Gastrocnemius medialis (tissue), 4 donors: ENCODE results near the gene TMEM175. TPM values are rescaled to one million over a fixed set of nuclear protein-coding genes. Genes with fewer than 3 reads are reported as not detected.

Experiments used
- ATAC-seq, 2 donors: fragments of 150-250 bp; one replicate each; pipeline ENCODE4 v1.9.1; 2016
- DNase-seq, 2 donors: peaks; one replicate each; pipeline ENCODE4 v3.0.0-alpha.2; 2019
- H3K27ac ChIP-seq, 4 donors: fragments of 200-600 bp; sonication (generic); 1 replicate in 1 of 4; 2 replicates in 3 of 4; pipeline ENCODE4 v1.5.1; 2016 to 2018; ENCODE audit warnings: mild to moderate bottlenecking in 2 of 4, moderate library complexity in 1 of 4
- H3K27me3 ChIP-seq, 3 donors: fragments of 200-600 bp; sonication (generic) in 2 of 3; 1 replicate in 1 of 3; 2 replicates in 2 of 3; pipeline versions ENCODE4 v1.5.1 to v1.6.0; 2016 to 2019; ENCODE audit warnings: mild to moderate bottlenecking in 1 of 3, moderate library complexity in 1 of 3
- H3K36me3 ChIP-seq, 2 donors: fragments of 200-600 bp; sonication (generic) in 1 of 2; one replicate each; pipeline ENCODE4 v1.5.1; 2017 to 2018
- H3K4me1 ChIP-seq, 2 donors: fragments of 200-600 bp; sonication (generic) in 1 of 2; one replicate each; pipeline ENCODE4 v1.5.1; 2016 to 2017; ENCODE audit warnings: mild to moderate bottlenecking in 2 of 2
- H3K4me3 ChIP-seq, 4 donors: fragments of 200-600 bp; sonication (generic) in 3 of 4; 1 replicate in 1 of 4; 2 replicates in 3 of 4; pipeline ENCODE4 v1.5.1; 2016 to 2019; ENCODE audit warnings: mild to moderate bottlenecking in 2 of 4
- H3K9me3 ChIP-seq, 3 donors: fragments of 200-600 bp; sonication (generic) in 2 of 3; 1 replicate in 1 of 3; 2 replicates in 2 of 3; pipeline ENCODE4 v1.5.1; 2016 to 2019
- CTCF ChIP-seq, 5 experiments: fragments of 450-650 bp in 3 of 5; fragments of 200-600 bp in 2 of 5; sonication (generic) in 2 of 5; IDR thresholded peaks in 4 of 5; conservative IDR thresholded peaks in 1 of 5; 1 replicate in 4 of 5; 2 replicates in 1 of 5; pipeline ENCODE4 v1.5.1; 2016 to 2019; ENCODE audit warnings: antibody characterized with exemption in 5 of 5, mild to moderate bottlenecking in 3 of 5, moderate library complexity in 3 of 5
- POLR2A ChIP-seq, 2 donors: fragments of 450-650 bp; IDR thresholded peaks; one replicate each; pipeline ENCODE4 v1.6.1; 2017; ENCODE audit warnings: antibody characterized with exemption in 2 of 2, mild to moderate bottlenecking in 2 of 2, moderate library complexity in 2 of 2
- in situ Hi-C, 4 donors: fragments of 200-750 bp; cut with MboI; loops; one replicate each; pipeline versions ENCODE4 v1.15.0 to v1.8.0; 2017; ENCODE audit warnings: low sequenced_read_pairs in 4 of 4
- intact Hi-C: fragments of 100-400 bp; cut with DNase I; formaldehyde crosslinking; loops from one replicate; pipeline ENCODE4 v1.15.1; 2023; ENCODE audit warnings: low total_unique reads
- total RNA-seq, 4 donors: library from RNA; depleted of rRNA; stranded (reverse); fragments of >200 nt; gene quantifications; one replicate each; pipeline versions ENCODE4 v1.1.0 to v1.2.3, GENCODE V29; 2016

TMEM175 gene
- total RNA-seq, 4 donors from 2014 or later, result 15.3 to 29.6 (median 20.8) TPM

GRCh38 chr4:965048-965765 is 32.9 kb downstream of the TMEM175 start:
- H3K4me1 ChIP-seq, result no peaks in the 10 kb centered on the region
- H3K36me3 ChIP-seq, result peaks cover 0 to 7% of the 10 kb centered on the region in 2 donors
- no peak for ATAC-seq
- no peak for DNase-seq
- H3K4me3 ChIP-seq, result no peak overlapping the region
- intact Hi-C loops (no loop called here), in situ Hi-C loops (no loop called here)
- no peaks in the 10 kb centered on the region for H3K9me3 ChIP-seq
- no peak for TF ChIP-seq CTCF (IDR thresholded peaks at IDR 0.05 in 4 of 5, conservative IDR thresholded peaks at IDR 0.05 in 1 of 5)
- TF ChIP-seq POLR2A (IDR thresholded peaks at IDR 0.05), result no peak
- no peaks in the 10 kb centered on the region for H3K27me3 ChIP-seq
- no peak overlapping the region for H3K27ac ChIP-seq

- Histone ChIP-seq H3K27me3 (no peaks in the 10 kb centered on the region), H3K4me1 (no peaks in the 10 kb centered on the region), H3K36me3 (peaks cover 0 to 7% of the 10 kb centered on the region in 2 donors), H3K27ac (no peak overlapping the region), H3K4me3 (no peak overlapping the region), H3K9me3 (no peaks in the 10 kb centered on the region)
- TF ChIP-seq CTCF (IDR thresholded peaks at IDR 0.05 in 4 of 5, conservative IDR thresholded peaks at IDR 0.05 in 1 of 5), result no peak
- TF ChIP-seq POLR2A (IDR thresholded peaks at IDR 0.05), result no peak
- in situ Hi-C loops, result no loop called here
- ATAC-seq (no peak), DNase-seq (no peak)
- intact Hi-C loops, result no loop called here
Observed at GRCh38 chr4:965766-966134, 33.5 kb downstream of the TMEM175 start.

- Histone ChIP-seq H3K27me3 (no peaks in the 10 kb centered on the region), H3K9me3 (no peaks in the 10 kb centered on the region), H3K4me3 (no peak overlapping the region), H3K27ac (no peak overlapping the region), H3K36me3 (peaks cover 0 to 5% of the 10 kb centered on the region in 2 donors), H3K4me1 (peaks cover 2 to 4% of the 10 kb centered on the region in 2 donors)
- TF ChIP-seq CTCF (IDR thresholded peaks at IDR 0.05 in 4 of 5, conservative IDR thresholded peaks at IDR 0.05 in 1 of 5) (no peak), POLR2A (IDR thresholded peaks at IDR 0.05) (no peak)
- no peak for ATAC-seq
- in situ Hi-C loops, result no loop called here
- no peak for DNase-seq
- intact Hi-C loops, result no loop called here
Observed at GRCh38 chr4:966266-967112, 34.2 kb downstream of the TMEM175 start.

- Histone ChIP-seq H3K27me3 (no peaks in the 10 kb centered on the region), H3K9me3 (no peaks in the 10 kb centered on the region), H3K4me1 (peaks cover 11 to 13% of the 10 kb centered on the region in 2 donors), H3K27ac (no peak overlapping the region), H3K36me3 (no peaks in the 10 kb centered on the region), H3K4me3 (no peak overlapping the region)
- in situ Hi-C loops (no loop called here), intact Hi-C loops (no loop called here)
- no peak for TF ChIP-seq POLR2A (IDR thresholded peaks at IDR 0.05)
- TF ChIP-seq CTCF (IDR thresholded peaks at IDR 0.05 in 4 of 5, conservative IDR thresholded peaks at IDR 0.05 in 1 of 5), result no peak
- ATAC-seq, result no peak
- DNase-seq, result no peak
Observed at GRCh38 chr4:967113-968104, 35.1 kb downstream of the TMEM175 start.
